Measurements from ENCODE around the gene HK3.

The HK3 gene

GRCh38 chr5:176851380-176851779, 47.8 kb downstream of the HK3 start:
- DNase-seq (ENCODE audit: low read depth in 1 of 2, low spot score in 1 of 2): no peak

GRCh38 chr5:176850371-176851245, 48.5 kb downstream of the HK3 start:
- no peak for DNase-seq (ENCODE audit: low read depth in 1 of 2, low spot score in 1 of 2)

GRCh38 chr5:176849611-176850227, 49.4 kb downstream of the HK3 start:
- DNase-seq (ENCODE audit: low read depth in 1 of 2, low spot score in 1 of 2): no peak

DNA sequence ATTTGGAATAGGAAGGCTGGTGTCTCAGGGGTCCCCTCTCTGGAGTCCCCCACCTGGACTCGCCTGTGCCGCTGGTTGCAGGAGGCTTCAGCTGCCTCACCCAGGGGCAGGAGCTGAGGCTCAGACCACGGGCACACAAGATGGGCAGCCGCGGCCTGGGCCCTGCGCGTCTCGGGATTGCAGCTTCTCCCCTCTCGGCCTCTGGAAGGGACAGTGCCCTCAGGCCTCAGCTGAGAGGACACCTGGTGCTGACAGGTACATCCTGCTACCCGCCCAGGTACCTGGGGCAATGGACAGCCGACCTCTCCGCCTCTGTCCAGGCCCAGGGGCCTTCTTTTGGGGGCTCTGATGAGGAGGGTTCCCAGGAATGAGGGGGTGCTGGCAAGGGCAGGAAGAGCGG, 50.5 kb downstream of the HK3 start:
- DNase-seq (ENCODE audit: low read depth in 1 of 2, low spot score in 1 of 2): no peak

- no peak for DNase-seq (ENCODE audit: low read depth in 1 of 2, low spot score in 1 of 2)
Observed at GRCh38 chr5:176847726-176848290, 51.3 kb downstream of the HK3 start.

DNA sequence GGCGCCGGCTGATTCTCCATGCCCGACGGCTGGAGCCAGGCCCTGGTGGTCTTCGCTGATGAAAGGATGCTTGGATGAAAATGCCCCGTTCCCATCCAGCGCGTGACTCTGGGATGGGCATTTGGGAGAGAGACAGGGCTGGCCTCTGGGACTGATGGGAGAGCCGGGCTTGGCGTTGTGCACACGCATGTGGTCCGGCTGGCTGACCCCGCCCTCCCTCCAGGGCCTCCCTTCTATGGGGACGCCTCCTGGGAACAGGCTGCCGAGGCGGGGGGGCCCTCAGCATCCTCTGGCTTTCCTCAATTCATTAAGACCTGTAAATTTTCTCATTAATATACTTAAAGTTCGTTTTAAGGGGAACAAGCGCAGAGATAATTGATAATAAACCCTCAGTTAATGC, 52.0 kb downstream of the HK3 start:
- DNase-seq (ENCODE audit: low read depth in 1 of 2, low spot score in 1 of 2): no peak

- DNase-seq (ENCODE audit: low read depth in 1 of 2, low spot score in 1 of 2): no peak
Observed at GRCh38 chr5:176846335-176847140, 52.6 kb downstream of the HK3 start.

DNA sequence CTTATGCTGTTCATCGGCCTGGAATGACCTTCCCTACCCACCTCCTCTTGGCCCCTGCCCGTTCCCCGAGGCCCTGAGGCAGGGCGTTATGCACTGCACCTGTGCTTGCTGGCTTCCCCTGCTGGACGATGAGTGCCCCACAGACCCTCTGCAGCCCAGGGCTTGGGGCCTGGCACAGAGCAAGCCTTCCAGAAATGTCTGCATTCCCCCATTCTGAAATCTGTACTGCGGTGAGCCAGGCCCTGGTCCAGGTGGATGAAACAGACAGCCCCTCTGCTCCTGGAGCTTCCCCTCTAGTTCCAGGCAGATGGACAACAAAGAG, 53.8 kb downstream of the HK3 start:
- DNase-seq (ENCODE audit: low read depth in 1 of 2, low spot score in 1 of 2): no peak

GRCh38 chr5:176844706-176845391, 54.3 kb downstream of the HK3 start:
- no peak for DNase-seq (ENCODE audit: low read depth in 1 of 2, low spot score in 1 of 2)

- no peak for DNase-seq (ENCODE audit: low read depth in 1 of 2, low spot score in 1 of 2)
Observed at GRCh38 chr5:176844281-176844680, 54.9 kb downstream of the HK3 start.

GRCh38 chr5:176843673-176844072, 55.5 kb downstream of the HK3 start:
- no peak for DNase-seq (ENCODE audit: low read depth in 1 of 2, low spot score in 1 of 2)

GRCh38 chr5:176837707-176838115, 61.4 kb downstream of the HK3 start:
- DNase-seq (ENCODE audit: low read depth in 1 of 2, low spot score in 1 of 2): peak; percentile 39 to 52

DNA sequence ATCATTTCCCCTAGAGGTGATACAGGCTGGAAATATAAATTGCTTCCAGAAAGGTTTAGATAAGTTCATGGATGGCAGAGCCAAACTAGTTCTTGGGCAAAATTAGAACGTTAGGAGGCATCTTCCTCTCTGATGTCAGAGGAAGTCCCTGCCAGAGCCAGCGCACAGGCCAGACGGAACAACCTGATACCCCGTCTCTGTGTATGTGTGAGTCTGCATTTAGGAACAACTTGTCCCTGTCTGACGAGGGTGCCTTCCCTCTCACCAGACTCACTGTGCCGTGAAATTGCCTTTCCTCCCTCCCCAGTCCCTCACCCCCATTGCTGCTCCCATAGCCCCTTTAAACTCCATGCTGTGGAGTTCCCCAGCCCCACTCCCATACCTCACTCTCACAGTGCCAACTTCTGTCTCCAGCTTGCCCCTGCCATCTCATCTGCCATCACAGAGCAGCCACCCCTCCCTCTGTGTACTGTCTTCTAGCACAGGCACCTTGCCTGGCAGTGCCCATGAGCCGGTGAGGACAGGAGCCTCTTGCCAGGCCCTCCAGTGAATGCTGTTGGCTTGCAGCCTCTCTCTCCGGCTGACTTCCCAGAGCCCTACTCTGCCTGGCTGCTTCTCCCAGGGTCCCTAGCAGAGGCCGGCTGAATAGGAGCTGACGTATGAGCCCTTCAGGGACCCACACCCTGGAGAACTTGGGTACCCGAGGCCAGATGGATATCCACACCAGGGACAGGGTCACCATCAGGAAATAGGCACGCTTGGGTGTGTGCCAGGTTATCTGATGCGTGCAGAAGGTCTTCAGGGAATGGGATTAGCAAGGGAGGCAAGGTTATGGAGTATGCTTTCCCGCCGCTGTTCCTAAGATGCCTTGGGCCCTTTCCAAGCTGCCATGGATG, 62.1 kb downstream of the HK3 start:
- no peak for DNase-seq (ENCODE audit: low read depth in 1 of 2, low spot score in 1 of 2)

- DNase-seq (ENCODE audit: low read depth in 1 of 2, low spot score in 1 of 2): no peak
Observed at GRCh38 chr5:176835918-176836317, 63.2 kb downstream of the HK3 start.

DNA sequence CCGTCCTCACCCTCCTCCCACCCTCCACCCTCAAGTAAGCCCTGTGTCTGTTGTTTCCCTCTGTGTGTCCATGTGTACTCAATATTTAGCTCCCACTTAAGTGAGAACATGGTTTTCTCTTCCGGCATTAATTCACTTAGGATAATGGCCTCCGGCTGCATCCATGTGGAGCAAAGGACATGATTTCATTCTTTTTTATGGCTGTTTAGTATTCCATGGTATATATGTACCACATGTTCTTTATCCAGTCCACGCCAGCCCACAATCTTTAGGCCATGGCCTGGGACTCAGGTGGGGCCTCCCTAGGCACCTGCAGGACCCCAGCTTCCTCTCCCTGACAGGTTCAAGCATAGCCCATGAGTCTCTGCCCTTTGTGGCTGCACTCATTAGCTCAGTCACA, 65.9 kb downstream of the HK3 start:
- no peak for DNase-seq (ENCODE audit: low read depth in 1 of 2, low spot score in 1 of 2)

DNA sequence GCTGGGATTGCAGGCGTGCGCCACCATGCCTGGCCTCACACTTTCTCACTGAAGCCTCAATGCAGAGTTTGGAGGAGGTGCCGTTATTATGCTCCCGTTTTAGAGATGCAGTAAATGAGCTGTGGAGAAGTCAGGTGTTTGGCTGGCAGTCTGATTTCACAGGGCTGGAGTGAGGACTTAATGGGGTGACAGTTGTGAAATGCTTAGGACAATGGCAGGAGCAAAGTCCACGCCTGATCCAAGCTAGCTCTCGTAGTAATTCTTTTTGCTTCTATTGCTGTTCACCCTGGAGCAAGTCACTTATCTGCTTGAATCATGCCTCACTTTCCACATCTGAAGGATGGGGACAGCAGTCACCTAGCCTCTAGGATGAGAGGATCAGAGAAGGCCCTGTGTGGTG, 67.0 kb downstream of the HK3 start:
- DNase-seq (ENCODE audit: low read depth in 1 of 2, low spot score in 1 of 2): no peak

GRCh38 chr5:176831425-176831824, 67.7 kb downstream of the HK3 start:
- no peak for DNase-seq (ENCODE audit: low read depth in 1 of 2, low spot score in 1 of 2)

- DNase-seq (ENCODE audit: low read depth in 1 of 2, low spot score in 1 of 2): no peak
Observed at GRCh38 chr5:176830995-176831423, 68.1 kb downstream of the HK3 start.

All from activated CD4-positive, alpha-beta T cell treated with anti-CD3 and anti-CD28 coated beads, Interleukin-2, amount 50 U/mL, for 24 hours (primary cell).